NCI-H1694 (cell line): ENCODE data around the gene PSKH1.
"Not testable (repeated sequence)": the region's sequence is repeated elsewhere in the genome, so short reads cannot be mapped to it uniquely, and the experiment has no call there.

ENCODE experiments used
- DNase-seq: peaks from one replicate; lab custom pipeline; 2025; lab: John Stamatoyannopoulos, UW

PSKH1 gene

GRCh38 chr16:67892899-67893742 lies at the start of gene PSKH1:
PSKH1 (plus strand) TSS chr16:67893254; CDS start chr16:67908750, 15,496 bp downstream.
- DNase-seq: peak; percentile 73

- DNase-seq: no peak
These were observed 49.7 kb upstream of the PSKH1 start for GRCh38 chr16:67843343-67843765.

- DNase-seq: no peak
These were observed 48.6 kb upstream of the PSKH1 start for GRCh38 chr16:67844497-67844896.

GRCh38 chr16:67845291-67846062 lies 47.6 kb upstream of the PSKH1 start:
- no peak for DNase-seq

GRCh38 chr16:67846063-67846319 lies 47.1 kb upstream of the PSKH1 start:
- DNase-seq: no peak

GRCh38 chr16:67846320-67847063 lies 46.6 kb upstream of the PSKH1 start, which contains the start of gene NUTF2:
NUTF2 (plus strand) TSS chr16:67846933; CDS start chr16:67865131, 18,198 bp downstream.
- DNase-seq: peak; percentile 83

- DNase-seq: no peak
These were observed 45.8 kb upstream of the PSKH1 start, which contains the start of gene CENPT for GRCh38 chr16:67847064-67847861. CENPT (minus strand) TSS chr16:67847693; CDS start chr16:67833859, 13,834 bp downstream.

- no peak for DNase-seq
These were observed 44.9 kb upstream of the PSKH1 start for GRCh38 chr16:67848118-67848517.

- no peak for DNase-seq
These were observed 39.4 kb upstream of the PSKH1 start for GRCh38 chr16:67853670-67854069.

- DNase-seq: no peak
These were observed 37.3 kb upstream of the PSKH1 start for GRCh38 chr16:67855789-67856188.

GRCh38 chr16:67856927-67857546 lies 36.0 kb upstream of the PSKH1 start:
- DNase-seq: no peak

- no peak for DNase-seq
These were observed 35.4 kb upstream of the PSKH1 start for GRCh38 chr16:67857547-67858233.

GRCh38 chr16:67858500-67858899 lies 34.6 kb upstream of the PSKH1 start:
- DNase-seq: no peak

GRCh38 chr16:67860589-67861398 lies 32.3 kb upstream of the PSKH1 start:
- no peak for DNase-seq

GRCh38 chr16:67861877-67862276 lies 31.2 kb upstream of the PSKH1 start:
- DNase-seq: no peak

- no peak for DNase-seq
These were observed 30.2 kb upstream of the PSKH1 start for GRCh38 chr16:67862623-67863583.

GRCh38 chr16:67864044-67864443 lies 29.0 kb upstream of the PSKH1 start:
- DNase-seq: not testable (repeated sequence)

- DNase-seq: no peak
These were observed 28.5 kb upstream of the PSKH1 start for GRCh38 chr16:67864594-67864993.
